HG03354 (cell line): ENCODE measurements around the gene LCMT2.

Experiments
- ATAC-seq: cut with Tn5 transposase; IDR thresholded peaks from one replicate; pipeline ENCODE4 v1.9.1; 2021; ENCODE audit warnings: mild to moderate bottlenecking; ENCODE audit not compliant: unreplicated experiment, poor library complexity, severe bottlenecking

LCMT2 gene

GRCh38 chr15:43277231-43277823 lies 53.0 kb downstream of the LCMT2 start:
- no peak for ATAC-seq

DNA sequence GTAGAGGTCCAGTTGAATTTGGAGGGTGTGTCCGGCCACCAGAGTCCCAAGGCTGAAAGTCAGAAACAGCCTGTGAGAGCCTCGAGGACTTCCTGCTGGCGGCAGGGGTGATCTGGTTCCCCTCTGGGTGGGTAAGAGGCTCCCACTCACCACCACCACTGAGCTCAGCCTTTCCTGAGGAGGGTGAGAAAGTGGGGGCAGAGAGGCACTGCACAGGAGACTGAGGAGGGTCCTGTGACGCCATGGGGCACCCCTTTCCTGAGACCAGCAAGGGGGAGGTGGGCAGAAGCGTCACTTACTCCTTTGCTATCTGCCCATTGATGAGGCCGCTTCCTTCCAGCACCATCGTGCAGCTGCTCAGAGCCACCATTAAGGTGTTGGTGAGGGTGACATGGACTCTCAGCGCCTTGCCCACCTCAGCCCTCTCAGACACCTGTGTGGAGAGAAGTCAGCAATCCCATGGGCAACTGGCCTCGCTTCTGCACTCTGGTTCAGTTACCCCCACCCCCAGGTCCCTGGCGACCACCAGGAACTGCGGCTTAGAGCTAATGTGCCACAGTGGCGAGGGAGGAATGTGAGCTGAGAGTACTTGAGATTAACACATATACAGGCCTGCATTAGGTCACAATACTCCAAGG lies 53.7 kb downstream of the LCMT2 start:
- ATAC-seq: no peak

DNA sequence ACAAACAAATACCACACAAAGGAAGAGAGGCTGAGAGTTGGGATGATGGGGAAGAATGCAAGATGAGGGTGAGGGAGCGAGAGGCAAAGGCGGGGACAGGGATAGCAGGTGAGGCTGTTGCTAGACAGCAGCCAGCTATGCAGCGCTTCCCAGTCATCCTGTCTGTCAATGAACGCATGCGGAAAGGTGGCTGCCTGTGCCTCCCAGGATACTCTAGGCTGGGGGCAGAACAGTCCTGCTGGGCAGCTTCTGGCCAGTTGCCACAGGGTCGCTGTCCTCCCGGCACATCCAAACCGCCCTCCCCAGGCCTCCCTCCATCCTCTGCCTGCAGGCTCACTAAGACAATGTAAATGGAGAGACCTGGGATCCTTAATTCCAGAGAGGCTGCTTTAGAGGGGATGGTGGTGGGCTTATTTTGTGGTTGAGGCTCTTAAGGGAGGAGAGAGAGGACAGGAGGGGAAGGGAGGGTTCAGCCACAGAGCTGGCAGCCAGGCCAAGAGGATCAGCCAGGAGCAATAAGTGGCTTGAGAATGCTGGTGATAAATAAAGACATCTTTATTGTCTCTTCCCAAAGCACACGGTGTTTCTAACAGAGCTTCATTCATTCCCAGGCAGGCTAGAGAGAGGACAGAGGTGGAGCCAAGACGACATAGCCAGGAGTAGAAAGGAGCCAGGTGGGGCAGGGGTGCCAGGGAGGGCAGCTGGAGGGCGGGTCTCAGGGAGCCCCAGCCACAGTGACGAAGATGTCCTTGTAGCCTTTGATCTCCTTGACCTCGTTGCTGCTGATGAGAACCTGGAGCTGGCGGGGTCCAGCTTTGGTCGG lies 54.4 kb downstream of the LCMT2 start:
- no peak for ATAC-seq

- no peak for ATAC-seq
Measured at GRCh38 chr15:43274136-43274535, 56.2 kb downstream of the LCMT2 start.
